Nephron progenitor cell (in vitro differentiated cells): ENCODE results near the gene BBX.
A peak's percentile ranks its signal among the peaks of the same experiment; 100 is the strongest.

Experiments used
- DNase-seq: peaks from one replicate; pipeline ENCODE4 v3.0.0; 2021
- H3K27ac Mint-ChIP-seq: 2 replicates; pipeline ENCODE4 v1.8.0; 2021; ENCODE audit warnings: mild to moderate bottlenecking, moderate library complexity, mixed read lengths
- H3K27me3 Mint-ChIP-seq: 2 replicates; pipeline ENCODE4 v1.8.0; 2021; ENCODE audit warnings: mild to moderate bottlenecking, low read depth, mixed read lengths; ENCODE audit not compliant: poor library complexity
- H3K36me3 Mint-ChIP-seq: 2 replicates; pipeline ENCODE4 v1.8.0; 2021; ENCODE audit warnings: low read depth, mixed read lengths
- H3K4me1 Mint-ChIP-seq: 2 replicates; pipeline ENCODE4 v1.8.0; 2021; ENCODE audit warnings: mixed read lengths
- H3K4me3 Mint-ChIP-seq: 2 replicates; pipeline ENCODE4 v1.8.0; 2021; ENCODE audit warnings: mild to moderate bottlenecking, moderate library complexity, mixed read lengths
- H3K9me3 Mint-ChIP-seq: 2 replicates; pipeline ENCODE4 v1.8.0; 2021; ENCODE audit warnings: mild to moderate bottlenecking, moderate library complexity, mixed read lengths
- CTCF ChIP-seq: fragments of 200-600 bp; sonication (generic); IDR thresholded peaks from 2 replicates; pipeline ENCODE4 v1.5.0; 2021; ENCODE audit warnings: antibody characterized with exemption

BBX gene

DNA sequence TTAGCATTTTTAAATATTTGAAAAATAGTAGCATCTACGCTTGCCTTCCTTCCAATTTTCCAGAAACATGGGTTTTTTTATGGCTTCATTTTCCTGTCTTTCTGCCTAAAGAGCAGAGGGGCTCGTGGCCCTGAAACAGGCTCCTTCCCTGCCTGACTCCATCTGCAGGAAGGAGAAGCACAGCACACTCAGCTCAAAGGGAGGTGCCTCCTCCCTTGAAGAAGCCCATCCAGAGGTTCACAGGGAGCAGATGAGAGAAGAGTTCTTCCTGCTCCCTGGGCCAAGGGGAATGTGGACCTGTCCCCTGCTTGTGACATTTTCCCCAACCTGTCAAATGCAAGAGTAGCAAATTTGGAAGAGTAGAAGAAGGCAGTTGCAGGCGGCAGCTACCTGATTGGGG, 55.8 kb downstream of the BBX start:
- peaks cover 6% of the 10 kb centered on the region for H3K27me3 Mint-ChIP-seq
- no peak for TF ChIP-seq CTCF
- no peak overlapping the region for H3K4me3 Mint-ChIP-seq
- H3K4me1 Mint-ChIP-seq, result peaks cover 33% of the 10 kb centered on the region
- DNase-seq, result no peak
- H3K36me3 Mint-ChIP-seq, result peaks cover 9% of the 10 kb centered on the region
- peak overlapping the region; percentile 59 for H3K27ac Mint-ChIP-seq
- no peaks in the 10 kb centered on the region for H3K9me3 Mint-ChIP-seq

GRCh38 chr3:107579371-107579770, 56.6 kb downstream of the BBX start:
- Mint-ChIP-seq H3K4me3 (no peak overlapping the region), H3K27me3 (peaks cover 6% of the 10 kb centered on the region), H3K4me1 (peaks cover 33% of the 10 kb centered on the region), H3K27ac (peak overlapping the region; percentile 82), H3K36me3 (peaks cover 11% of the 10 kb centered on the region), H3K9me3 (no peaks in the 10 kb centered on the region)
- no peak for DNase-seq
- TF ChIP-seq CTCF, result no peak

- no peak overlapping the region for H3K4me3 Mint-ChIP-seq
- no peak overlapping the region for H3K27ac Mint-ChIP-seq
- DNase-seq, result no peak
- H3K36me3 Mint-ChIP-seq, result peaks cover 19% of the 10 kb centered on the region
- TF ChIP-seq CTCF, result no peak
- no peaks in the 10 kb centered on the region for H3K9me3 Mint-ChIP-seq
- peaks cover 33% of the 10 kb centered on the region for H3K4me1 Mint-ChIP-seq
- peaks cover 6% of the 10 kb centered on the region for H3K27me3 Mint-ChIP-seq
These were observed 58.5 kb downstream of the BBX start for GRCh38 chr3:107581230-107581629.

- peaks cover 38% of the 10 kb centered on the region for H3K36me3 Mint-ChIP-seq
- H3K4me3 Mint-ChIP-seq, result no peak overlapping the region
- no peaks in the 10 kb centered on the region for H3K27me3 Mint-ChIP-seq
- H3K9me3 Mint-ChIP-seq, result no peaks in the 10 kb centered on the region
- H3K27ac Mint-ChIP-seq, result peak overlapping the region; percentile 39
- peaks cover 50% of the 10 kb centered on the region for H3K4me1 Mint-ChIP-seq
- no peak for TF ChIP-seq CTCF
- DNase-seq, result no peak
These were observed 65.5 kb downstream of the BBX start for GRCh38 chr3:107588217-107588616.

DNA sequence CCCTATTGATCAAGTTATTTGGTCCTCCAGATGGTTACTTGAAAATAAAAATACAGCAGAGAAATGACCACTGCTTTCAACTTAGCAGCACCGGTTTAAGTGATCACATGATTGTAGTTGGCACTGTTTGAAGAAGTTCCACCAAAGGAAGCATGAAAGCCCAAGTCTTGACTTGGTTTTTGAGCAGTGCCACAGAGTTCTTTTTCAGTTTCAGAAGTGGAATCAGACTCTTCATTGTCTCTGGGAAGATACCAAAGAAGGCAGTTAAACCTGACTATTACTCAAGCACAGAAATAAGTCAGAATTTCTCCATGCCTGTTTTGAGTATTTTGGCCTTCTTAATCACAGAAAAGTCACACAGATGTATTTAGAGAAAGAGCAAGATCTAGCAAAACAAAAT, 66.7 kb downstream of the BBX start:
- Mint-ChIP-seq H3K27ac (no peak overlapping the region), H3K27me3 (no peaks in the 10 kb centered on the region), H3K4me1 (peaks cover 62% of the 10 kb centered on the region), H3K9me3 (no peaks in the 10 kb centered on the region), H3K36me3 (peaks cover 35% of the 10 kb centered on the region), H3K4me3 (no peak overlapping the region)
- no peak for DNase-seq
- no peak for TF ChIP-seq CTCF

- TF ChIP-seq CTCF, result no peak
- peaks cover 75% of the 10 kb centered on the region for H3K4me1 Mint-ChIP-seq
- H3K4me3 Mint-ChIP-seq, result no peak overlapping the region
- H3K27ac Mint-ChIP-seq, result no peak overlapping the region
- H3K36me3 Mint-ChIP-seq, result peaks cover 27% of the 10 kb centered on the region
- no peak for DNase-seq
- no peaks in the 10 kb centered on the region for H3K9me3 Mint-ChIP-seq
- H3K27me3 Mint-ChIP-seq, result no peaks in the 10 kb centered on the region
These were observed 68.0 kb downstream of the BBX start for GRCh38 chr3:107590786-107591185.
